HFFc6 (cell line): Measurements from ENCODE around the gene SENP5. TPM values are rescaled to one million over a fixed set of nuclear protein-coding genes. Genes with fewer than 3 reads are reported as not detected.

ENCODE experiments used
- DNase-seq: peaks from one replicate; pipeline ENCODE4 v3.0.0-alpha.2; 2018
- H3K27ac Mint-ChIP-seq: 2 replicates; pipeline ENCODE4 v1.8.0; 2020; ENCODE audit warnings: mild to moderate bottlenecking, mixed read lengths
- H3K27me3 Mint-ChIP-seq: 2 replicates; pipeline ENCODE4 v1.8.0; 2021; ENCODE audit warnings: mild to moderate bottlenecking, moderate library complexity, mixed read lengths; ENCODE audit not compliant: insufficient read depth
- H3K36me3 Mint-ChIP-seq: 2 replicates; pipeline ENCODE4 v1.8.0; 2021; ENCODE audit warnings: low read depth, mixed read lengths
- H3K4me1 Mint-ChIP-seq: 2 replicates; pipeline ENCODE4 v1.8.0; 2020; ENCODE audit warnings: low read depth, mixed read lengths
- H3K4me3 Mint-ChIP-seq: 2 replicates; pipeline ENCODE4 v1.8.0; 2020; ENCODE audit warnings: mild to moderate bottlenecking, moderate library complexity, mixed read lengths
- H3K9me3 Mint-ChIP-seq: 2 replicates; pipeline ENCODE4 v1.8.0; 2020; ENCODE audit warnings: mild to moderate bottlenecking, mixed read lengths
- CTCF ChIP-seq: fragments of 200-600 bp; sonication (generic); IDR thresholded peaks from 2 replicates; pipeline ENCODE4 v1.5.0; 2021; ENCODE audit warnings: antibody characterized with exemption, mild to moderate bottlenecking
- total RNA-seq, 6 experiments: library from RNA; stranded (reverse); fragmentation: NEBNext Ultra II Directional; extraction: Animal tissue kit (Norgen Biotek cat#: 25700); gene quantifications; 2 replicates in 1 of 6; 3 replicates in 5 of 6; pipeline ENCODE4 v1.2.3, GENCODE V29; 2021

The SENP5 gene
- total RNA-seq, 6 experiments from 2014 or later, result 25.2 to 33.0 (median 29.1) TPM

- no peak for DNase-seq
- H3K9me3 Mint-ChIP-seq, result no peaks in the 10 kb centered on the region
- no peaks in the 10 kb centered on the region for H3K27me3 Mint-ChIP-seq
- H3K36me3 Mint-ChIP-seq, result peaks cover 7% of the 10 kb centered on the region; the same call in 1 of the 2 replicates
- no peak overlapping the region for H3K4me3 Mint-ChIP-seq
- H3K27ac Mint-ChIP-seq, result no peak overlapping the region
- H3K4me1 Mint-ChIP-seq, result no peaks in the 10 kb centered on the region
- no peak for TF ChIP-seq CTCF
These were observed 28.5 kb downstream of the SENP5 start for GRCh38 chr3:196896229-196896628.

- Mint-ChIP-seq H3K4me3 (no peak overlapping the region), H3K36me3 (peaks cover 33% of the 10 kb centered on the region), H3K27me3 (no peaks in the 10 kb centered on the region), H3K4me1 (no peaks in the 10 kb centered on the region), H3K27ac (no peak overlapping the region), H3K9me3 (no peaks in the 10 kb centered on the region)
- no peak for TF ChIP-seq CTCF
- no peak for DNase-seq
These were observed 34.0 kb downstream of the SENP5 start for GRCh38 chr3:196901768-196902167.

GRCh38 chr3:196902296-196902695, 34.6 kb downstream of the SENP5 start:
- Mint-ChIP-seq H3K36me3 (peaks cover 36% of the 10 kb centered on the region), H3K4me1 (no peaks in the 10 kb centered on the region), H3K9me3 (no peaks in the 10 kb centered on the region), H3K4me3 (no peak overlapping the region), H3K27me3 (peaks cover 1% of the 10 kb centered on the region; the same call in 1 of the 2 replicates), H3K27ac (no peak overlapping the region)
- DNase-seq, result no peak
- no peak for TF ChIP-seq CTCF

GRCh38 chr3:196903740-196904139, 36.0 kb downstream of the SENP5 start:
- no peaks in the 10 kb centered on the region for H3K9me3 Mint-ChIP-seq
- peaks cover 2% of the 10 kb centered on the region; the same call in 1 of the 2 replicates for H3K27me3 Mint-ChIP-seq
- peaks cover 49% of the 10 kb centered on the region for H3K36me3 Mint-ChIP-seq
- no peak overlapping the region for H3K27ac Mint-ChIP-seq
- DNase-seq, result no peak
- TF ChIP-seq CTCF, result no peak
- H3K4me3 Mint-ChIP-seq, result no peak overlapping the region
- H3K4me1 Mint-ChIP-seq, result no peaks in the 10 kb centered on the region

GRCh38 chr3:196914866-196915265, 47.1 kb downstream of the SENP5 start:
- no peak for DNase-seq
- no peaks in the 10 kb centered on the region for H3K9me3 Mint-ChIP-seq
- no peaks in the 10 kb centered on the region for H3K4me1 Mint-ChIP-seq
- H3K27me3 Mint-ChIP-seq, result peaks cover 2% of the 10 kb centered on the region
- TF ChIP-seq CTCF, result no peak
- no peak overlapping the region for H3K27ac Mint-ChIP-seq
- no peak overlapping the region for H3K4me3 Mint-ChIP-seq
- peaks cover 33% of the 10 kb centered on the region for H3K36me3 Mint-ChIP-seq

GRCh38 chr3:196915375-196915774, 47.7 kb downstream of the SENP5 start:
- Mint-ChIP-seq H3K27me3 (peaks cover 2% of the 10 kb centered on the region), H3K9me3 (no peaks in the 10 kb centered on the region), H3K27ac (no peak overlapping the region), H3K36me3 (peaks cover 30% of the 10 kb centered on the region), H3K4me1 (no peaks in the 10 kb centered on the region), H3K4me3 (no peak overlapping the region)
- no peak for DNase-seq
- TF ChIP-seq CTCF, result no peak
